ENCODE measurements around the gene SCCPDH. TPM values are rescaled to one million over a fixed set of nuclear protein-coding genes. Genes with fewer than 3 reads are reported as not detected.
"Not testable (repeated sequence)": the region's sequence is repeated elsewhere in the genome, so short reads cannot be mapped to it uniquely, and the experiment has no call there.

The SCCPDH gene
- total RNA-seq, 1 donor from 2014 or later: 34.1 TPM

GRCh38 chr1:246730839-246731238 lies 6.6 kb downstream of the SCCPDH start:
- Mint-ChIP-seq H3K36me3 (peaks cover 60% of the 10 kb centered on the region), H3K4me3 (no peak overlapping the region), H3K27me3 (no peaks in the 10 kb centered on the region), H3K4me1 (ENCODE audit: unreplicated experiment) (no peaks in the 10 kb centered on the region), H3K9me3 (peaks cover 20% of the 10 kb centered on the region), H3K27ac (no peak overlapping the region)
- no peak for DNase-seq (ENCODE audit: extremely low spot score, unreplicated experiment)
- TF ChIP-seq, protein P1, sequence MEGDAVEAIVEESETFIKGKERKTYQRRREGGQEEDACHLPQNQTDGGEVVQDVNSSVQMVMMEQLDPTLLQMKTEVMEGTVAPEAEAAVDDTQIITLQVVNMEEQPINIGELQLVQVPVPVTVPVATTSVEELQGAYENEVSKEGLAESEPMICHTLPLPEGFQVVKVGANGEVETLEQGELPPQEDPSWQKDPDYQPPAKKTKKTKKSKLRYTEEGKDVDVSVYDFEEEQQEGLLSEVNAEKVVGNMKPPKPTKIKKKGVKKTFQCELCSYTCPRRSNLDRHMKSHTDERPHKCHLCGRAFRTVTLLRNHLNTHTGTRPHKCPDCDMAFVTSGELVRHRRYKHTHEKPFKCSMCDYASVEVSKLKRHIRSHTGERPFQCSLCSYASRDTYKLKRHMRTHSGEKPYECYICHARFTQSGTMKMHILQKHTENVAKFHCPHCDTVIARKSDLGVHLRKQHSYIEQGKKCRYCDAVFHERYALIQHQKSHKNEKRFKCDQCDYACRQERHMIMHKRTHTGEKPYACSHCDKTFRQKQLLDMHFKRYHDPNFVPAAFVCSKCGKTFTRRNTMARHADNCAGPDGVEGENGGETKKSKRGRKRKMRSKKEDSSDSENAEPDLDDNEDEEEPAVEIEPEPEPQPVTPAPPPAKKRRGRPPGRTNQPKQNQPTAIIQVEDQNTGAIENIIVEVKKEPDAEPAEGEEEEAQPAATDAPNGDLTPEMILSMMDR (conservative IDR thresholded peaks at IDR 0.05): no peak

GRCh38 chr1:246731873-246732272 lies 7.7 kb downstream of the SCCPDH start:
- Mint-ChIP-seq H3K36me3 (peaks cover 59% of the 10 kb centered on the region), H3K9me3 (peaks cover 20% of the 10 kb centered on the region)
- DNase-seq (ENCODE audit: extremely low spot score, unreplicated experiment); H3K27me3 Mint-ChIP-seq; H3K4me1 Mint-ChIP-seq (ENCODE audit: unreplicated experiment); H3K27ac Mint-ChIP-seq; H3K4me3 Mint-ChIP-seq: not testable (repeated sequence)

DNA sequence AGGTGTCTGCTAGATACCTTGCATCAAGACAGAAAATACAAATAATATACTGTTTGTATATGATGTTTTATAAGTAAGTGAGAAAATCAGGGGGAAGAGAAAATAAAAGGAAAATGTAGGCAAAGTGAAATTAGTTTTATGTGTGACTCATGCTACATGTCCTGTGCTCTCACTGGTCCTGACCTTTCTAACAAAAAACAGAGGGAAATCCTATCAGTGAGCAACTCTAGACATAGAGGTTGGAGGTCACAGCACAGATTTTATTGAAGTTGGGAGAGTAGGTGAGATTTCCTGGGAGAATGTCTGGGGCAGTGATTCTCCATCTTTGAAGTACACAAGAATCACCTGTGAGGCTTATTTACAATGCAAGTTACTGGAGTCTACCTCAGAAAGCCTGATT lies 9.5 kb downstream of the SCCPDH start:
- Mint-ChIP-seq H3K4me3 (no peak overlapping the region), H3K9me3 (peaks cover 9% of the 10 kb centered on the region), H3K4me1 (ENCODE audit: unreplicated experiment) (no peaks in the 10 kb centered on the region), H3K27ac (no peak overlapping the region), H3K27me3 (no peaks in the 10 kb centered on the region), H3K36me3 (peaks cover 45% of the 10 kb centered on the region)
- TF ChIP-seq, protein P1 (conservative IDR thresholded peaks at IDR 0.05): no peak
- no peak for DNase-seq (ENCODE audit: extremely low spot score, unreplicated experiment)

GRCh38 chr1:246734866-246735265 lies 10.7 kb downstream of the SCCPDH start:
- TF ChIP-seq, protein P1 (conservative IDR thresholded peaks at IDR 0.05): no peak
- no peak overlapping the region for H3K4me3 Mint-ChIP-seq
- no peaks in the 10 kb centered on the region for H3K4me1 Mint-ChIP-seq (ENCODE audit: unreplicated experiment)
- no peaks in the 10 kb centered on the region for H3K27me3 Mint-ChIP-seq
- H3K27ac Mint-ChIP-seq: no peak overlapping the region
- no peak for DNase-seq (ENCODE audit: extremely low spot score, unreplicated experiment)
- peaks cover 34% of the 10 kb centered on the region for H3K36me3 Mint-ChIP-seq
- H3K9me3 Mint-ChIP-seq: no peaks in the 10 kb centered on the region

DNA sequence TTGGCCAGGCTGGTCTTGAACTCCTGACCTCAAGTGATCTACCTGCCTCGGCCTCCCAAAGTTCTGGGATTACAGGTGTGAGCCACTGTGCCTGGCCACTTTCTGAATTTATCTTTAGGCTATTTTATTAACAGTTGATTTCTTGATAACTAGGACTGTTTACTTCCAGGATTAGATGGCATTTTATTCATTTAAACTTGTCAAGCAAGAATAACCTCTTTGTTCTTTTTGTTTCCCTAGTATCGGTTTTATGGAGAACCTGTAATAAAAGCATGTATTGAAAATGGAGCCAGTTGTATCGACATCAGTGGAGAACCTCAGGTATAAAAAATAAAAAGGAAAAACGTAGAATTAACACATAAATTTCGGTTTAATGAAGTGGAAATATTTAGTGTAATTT lies 11.5 kb downstream of the SCCPDH start:
- TF ChIP-seq, protein P1 (conservative IDR thresholded peaks at IDR 0.05): no peak
- Mint-ChIP-seq H3K4me3 (no peak overlapping the region), H3K9me3 (no peaks in the 10 kb centered on the region), H3K36me3 (peaks cover 28% of the 10 kb centered on the region), H3K27me3 (no peaks in the 10 kb centered on the region), H3K4me1 (ENCODE audit: unreplicated experiment) (no peaks in the 10 kb centered on the region), H3K27ac (no peak overlapping the region)
- DNase-seq (ENCODE audit: extremely low spot score, unreplicated experiment): no peak

DNA sequence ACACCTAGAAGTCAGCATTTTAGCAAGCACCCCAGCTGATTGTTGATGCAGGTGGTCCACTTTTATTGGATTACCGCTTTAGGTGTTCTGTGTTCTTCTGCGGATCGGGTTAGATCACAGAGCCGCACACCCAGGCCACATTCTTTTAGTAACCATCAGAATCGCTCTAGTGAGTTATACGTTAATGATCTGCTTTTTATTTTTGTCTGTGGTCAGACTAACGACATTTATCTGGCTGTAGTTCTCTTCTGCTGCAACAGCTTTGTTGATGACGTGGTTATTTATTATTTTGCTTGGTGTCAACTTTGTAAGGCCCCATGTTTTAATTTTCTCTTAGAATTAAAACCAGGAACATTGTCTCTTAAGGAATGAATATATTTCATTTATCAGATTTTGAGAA lies 18.2 kb downstream of the SCCPDH start:
- no peak overlapping the region for H3K4me3 Mint-ChIP-seq

DNA sequence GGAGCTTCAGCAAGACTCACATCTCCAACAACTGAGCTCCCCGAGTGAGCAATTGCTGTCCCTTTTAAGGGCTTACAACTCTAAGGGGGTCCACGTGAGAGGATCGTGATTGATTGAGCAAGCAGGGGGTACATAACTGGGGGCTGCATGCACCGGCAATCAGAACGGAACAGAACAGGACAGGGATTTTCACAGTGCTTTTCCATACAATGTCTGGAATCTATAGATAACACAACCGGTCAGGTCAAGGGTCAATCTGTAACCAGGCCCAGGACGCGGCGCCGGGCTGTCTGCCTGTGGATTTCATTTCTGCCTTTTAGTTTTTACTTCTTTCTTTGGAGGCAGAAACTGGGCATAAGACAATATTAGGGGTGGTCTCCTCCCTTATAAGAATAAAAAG lies 21.9 kb downstream of the SCCPDH start:
- not testable (repeated sequence) for H3K4me3 Mint-ChIP-seq; H3K27me3 Mint-ChIP-seq; H3K9me3 Mint-ChIP-seq; H3K4me1 Mint-ChIP-seq (ENCODE audit: unreplicated experiment); DNase-seq (ENCODE audit: extremely low spot score, unreplicated experiment); H3K27ac Mint-ChIP-seq
- peaks cover 27% of the 10 kb centered on the region for H3K36me3 Mint-ChIP-seq

More for the DNA sequence above, 18.2 kb downstream of the SCCPDH start:
- Mint-ChIP-seq H3K36me3 (peaks cover 20% of the 10 kb centered on the region), H3K27ac (no peak overlapping the region), H3K27me3 (no peaks in the 10 kb centered on the region), H3K4me1 (ENCODE audit: unreplicated experiment) (no peaks in the 10 kb centered on the region), H3K9me3 (no peaks in the 10 kb centered on the region)
- no peak for DNase-seq (ENCODE audit: extremely low spot score, unreplicated experiment)
- TF ChIP-seq, protein P1 (conservative IDR thresholded peaks at IDR 0.05): no peak

All from type B pancreatic cell (in vitro differentiated cells).